ENCODE results near the gene CKAP5. TPM values are rescaled to one million over a fixed set of nuclear protein-coding genes. Genes with fewer than 3 reads are reported as not detected.

Gene CKAP5
- total RNA-seq, 1 donor from 2014 or later: 58.0 TPM

DNA sequence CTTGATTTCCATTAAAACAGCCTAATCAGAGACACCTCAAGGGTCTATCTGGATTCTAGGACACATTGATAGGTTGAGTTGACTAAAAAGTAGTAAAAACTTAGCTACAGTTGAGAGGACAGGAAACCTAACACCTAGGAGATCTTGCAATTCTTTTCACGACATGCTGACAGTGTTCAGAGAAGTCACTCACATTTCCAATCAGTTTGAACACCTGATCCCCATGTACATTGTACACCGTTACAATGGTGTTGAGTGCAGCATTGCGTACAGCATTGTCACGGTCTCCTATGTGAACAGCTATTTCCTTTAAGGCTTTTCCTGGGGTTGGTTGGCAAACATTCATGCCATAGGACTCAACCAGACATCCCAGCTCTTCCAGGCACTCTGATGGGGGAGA is 84.3 kb downstream of the CKAP5 start:
- no peak for DNase-seq

GRCh38 chr11:46760429-46761128 is 85.5 kb downstream of the CKAP5 start:
- DNase-seq: no peak

DNA sequence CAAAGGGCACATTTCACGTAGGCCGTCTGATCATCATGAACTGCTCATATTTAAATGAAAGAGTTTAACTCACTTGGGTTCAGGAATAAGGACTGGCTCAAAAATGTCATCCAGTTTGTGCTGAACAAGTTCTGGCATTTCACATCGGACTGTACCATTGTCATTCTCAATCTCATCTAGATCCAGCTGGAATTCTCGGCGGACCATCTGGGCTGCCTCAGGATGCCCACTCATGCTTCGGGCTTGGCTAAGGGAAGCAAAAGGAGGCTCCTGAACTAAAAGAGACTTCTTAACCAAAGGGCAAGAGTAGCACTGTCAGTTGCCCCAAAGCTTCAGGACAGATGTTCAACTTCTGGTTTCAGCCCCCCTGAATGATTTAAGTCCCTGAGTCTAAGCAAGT is 86.9 kb downstream of the CKAP5 start:
- no peak for DNase-seq

DNA sequence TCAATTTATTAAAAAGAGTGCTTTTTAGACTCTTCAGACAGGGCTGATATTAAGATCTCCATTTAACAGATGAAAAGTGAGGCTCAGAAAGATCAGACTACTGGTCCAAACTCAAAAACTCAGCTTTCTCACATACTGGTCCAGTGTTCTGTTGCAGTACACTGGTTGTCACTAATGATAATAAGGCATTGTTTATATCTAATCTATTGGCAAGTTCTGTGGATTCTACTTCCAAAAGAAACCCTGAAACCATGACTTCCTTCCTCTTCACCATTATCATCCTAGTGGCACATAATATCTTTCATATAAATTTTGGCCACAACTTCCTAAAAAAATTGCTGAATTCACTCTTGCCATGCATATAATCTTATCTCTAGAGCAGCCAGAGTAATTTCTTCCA is 90.1 kb downstream of the CKAP5 start:
- DNase-seq: no peak

DNA sequence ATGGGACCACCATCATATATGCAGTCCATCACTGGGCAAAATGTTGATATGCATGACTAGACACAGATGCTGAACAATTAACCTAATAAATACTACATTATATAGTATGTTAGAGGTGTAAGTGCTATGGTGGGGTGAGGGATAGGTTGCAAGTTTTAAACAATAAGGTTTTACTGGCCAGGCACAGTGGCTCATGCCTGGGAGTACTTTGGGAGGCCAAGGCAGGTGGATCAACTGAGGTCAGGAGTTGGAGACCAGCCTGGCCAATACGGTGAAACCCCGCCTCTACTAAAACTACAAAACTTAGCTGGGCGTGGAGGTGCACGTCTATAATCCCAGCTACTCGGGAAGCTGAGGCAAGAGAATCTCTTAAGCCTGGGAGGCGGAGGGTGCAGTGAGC is 98.9 kb downstream of the CKAP5 start:
- DNase-seq: no peak

GRCh38 chr11:46745995-46746394 is 100.1 kb downstream of the CKAP5 start:
- DNase-seq: no peak

DNA sequence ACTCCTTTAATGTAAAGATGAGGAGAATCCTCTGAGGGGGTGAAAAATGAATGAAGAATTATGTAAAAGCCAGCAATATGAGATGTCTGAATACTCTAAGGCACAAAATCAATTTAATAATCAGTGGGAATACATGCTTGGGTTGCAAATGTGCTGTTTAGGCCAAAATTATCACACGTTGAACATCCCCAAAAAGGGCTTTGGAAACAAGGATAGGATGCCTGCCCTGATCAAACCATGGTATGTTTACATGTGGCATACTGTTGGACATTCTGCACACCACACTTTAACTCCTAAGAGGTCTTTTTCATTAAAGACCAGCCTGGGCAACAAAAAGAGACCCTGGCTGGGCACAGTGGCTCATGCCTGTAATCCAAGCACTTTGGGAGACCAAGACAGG is 100.8 kb downstream of the CKAP5 start:
- no peak for DNase-seq

DNA sequence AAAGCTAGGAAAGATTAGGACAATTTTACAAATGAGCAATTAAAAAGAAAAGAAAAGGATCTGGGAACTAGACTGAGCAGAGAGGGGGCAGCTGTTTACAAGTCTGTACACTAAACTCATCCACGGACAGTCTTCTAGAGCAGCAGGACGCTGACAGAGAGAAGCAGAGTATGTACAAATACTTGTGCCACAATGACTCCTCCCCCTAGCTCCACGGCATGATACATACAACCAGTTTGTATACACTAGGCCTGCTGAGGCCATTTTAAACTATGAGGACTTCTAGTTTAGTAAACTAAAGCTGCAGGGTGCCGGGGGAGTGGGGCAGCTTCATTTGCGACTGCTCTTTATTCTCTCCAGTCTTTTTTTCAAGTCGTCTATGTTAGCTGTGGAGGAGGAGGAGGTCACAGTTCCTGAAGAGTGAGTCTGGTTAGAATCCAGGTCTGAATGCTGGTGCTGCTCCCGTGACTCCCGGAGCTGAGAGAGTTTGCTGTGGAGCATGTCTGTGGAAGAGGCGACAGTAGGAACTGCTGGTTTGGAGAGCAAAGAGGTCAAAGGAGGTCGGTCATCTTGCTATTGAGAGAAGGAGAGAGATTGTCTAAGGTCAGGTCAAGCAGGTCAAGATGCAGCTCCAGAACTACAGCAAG is 102.3 kb downstream of the CKAP5 start:
- no peak for DNase-seq

- DNase-seq: no peak
These were observed 103.0 kb downstream of the CKAP5 start for GRCh38 chr11:46743043-46743442.

DNA sequence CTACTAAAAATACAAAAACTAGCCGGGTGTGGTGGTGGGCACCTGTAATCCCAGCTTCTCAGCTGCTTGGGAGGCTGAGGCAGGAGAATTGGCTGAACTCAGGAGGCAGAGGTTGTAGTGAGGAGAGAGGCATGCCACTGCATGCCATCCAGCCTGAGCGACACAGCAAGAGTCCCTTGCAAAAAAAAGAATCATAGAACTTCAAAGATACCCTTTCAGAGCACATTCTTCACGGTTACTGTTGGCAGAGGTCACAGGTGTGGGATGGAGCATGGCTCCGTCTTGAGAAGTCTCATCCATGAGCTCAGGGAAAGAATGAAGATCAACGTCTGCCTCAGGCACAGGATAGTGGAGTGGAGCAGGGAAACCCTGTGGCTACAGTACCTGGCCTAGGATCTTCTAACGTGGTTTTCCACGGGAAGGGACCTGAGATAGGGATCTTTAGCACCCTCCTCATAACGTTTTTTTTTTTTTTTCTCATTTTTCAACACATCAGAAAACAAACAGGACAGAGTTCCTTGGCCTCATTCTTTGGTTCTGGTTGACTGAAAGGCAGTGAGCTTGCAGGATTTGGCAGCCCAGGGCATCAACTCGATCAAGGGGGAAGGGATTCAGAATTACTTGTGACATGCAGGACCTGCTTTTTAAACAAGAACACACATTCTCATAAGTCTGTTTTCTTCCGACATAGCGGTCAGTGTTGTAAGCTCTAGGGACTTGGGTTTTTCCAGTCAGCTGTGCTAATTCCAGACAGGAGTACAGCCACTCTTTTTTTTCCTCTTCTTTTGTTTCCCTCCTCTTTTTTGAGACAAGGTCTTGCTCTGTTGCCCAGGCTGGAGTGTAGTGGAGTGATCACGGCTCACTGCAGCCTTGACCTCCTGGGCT is 104.2 kb downstream of the CKAP5 start:
- DNase-seq: no peak

DNA sequence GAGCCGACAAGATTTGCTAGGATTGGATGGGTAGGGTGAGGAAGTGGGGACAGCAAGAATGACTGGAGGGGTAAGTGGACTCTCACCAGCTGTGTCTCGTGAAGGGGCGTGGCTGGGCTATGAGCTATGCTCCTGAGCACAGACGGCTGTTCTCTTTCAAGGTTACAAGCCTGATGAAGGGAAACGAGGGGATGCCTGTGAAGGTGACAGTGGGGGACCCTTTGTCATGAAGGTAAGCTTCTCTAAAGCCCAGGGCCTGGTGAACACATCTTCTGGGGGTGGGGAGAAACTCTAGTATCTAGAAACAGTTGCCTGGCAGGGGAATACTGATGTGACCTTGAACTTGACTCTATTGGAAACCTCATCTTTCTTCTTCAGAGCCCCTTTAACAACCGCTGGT is 107.2 kb downstream of the CKAP5 start:
- DNase-seq: no peak

DNA sequence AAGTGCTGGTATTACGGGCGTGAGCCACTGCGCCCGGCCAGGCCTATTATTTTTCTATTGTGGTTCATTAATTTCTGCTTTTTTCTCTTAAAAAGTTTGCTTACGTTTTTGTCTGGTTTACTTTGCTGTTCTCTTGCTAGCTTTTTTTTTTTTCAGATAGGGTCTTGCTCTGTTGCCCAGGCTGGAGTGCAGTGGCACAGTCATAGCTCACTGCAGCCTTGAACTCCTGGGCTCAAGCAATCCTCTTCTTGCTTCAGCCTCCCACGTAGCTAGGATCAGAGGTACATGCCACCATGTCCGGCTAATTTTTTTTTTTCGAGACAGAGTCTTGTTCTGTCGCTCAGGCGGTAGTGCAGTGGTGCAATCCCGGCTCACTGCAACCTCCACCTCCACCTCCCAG is 108.4 kb downstream of the CKAP5 start:
- DNase-seq: no peak

GRCh38 chr11:46736615-46737014 is 109.5 kb downstream of the CKAP5 start:
- DNase-seq: peak; percentile 9

GRCh38 chr11:46736146-46736545 is 109.9 kb downstream of the CKAP5 start:
- no peak for DNase-seq

DNA sequence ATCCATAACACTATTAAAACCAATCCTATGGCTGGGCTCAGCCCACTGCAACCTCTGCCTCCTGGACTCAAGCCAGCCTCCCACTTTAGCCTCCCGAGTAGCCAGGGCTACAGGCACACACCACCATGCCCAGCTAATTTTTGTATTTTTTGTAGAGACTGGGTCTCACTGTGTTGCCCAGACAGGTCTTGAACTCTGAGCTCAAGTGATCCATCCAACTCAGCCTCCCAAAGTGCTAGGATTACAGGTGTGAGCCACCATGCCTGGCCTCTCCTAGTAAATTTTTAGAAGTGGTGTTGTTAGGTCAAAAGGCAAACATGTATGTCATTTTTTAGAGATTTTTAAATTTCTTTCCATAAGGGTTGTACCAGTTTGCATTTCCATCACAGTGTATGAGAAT is 112.8 kb downstream of the CKAP5 start:
- no peak for DNase-seq

DNA sequence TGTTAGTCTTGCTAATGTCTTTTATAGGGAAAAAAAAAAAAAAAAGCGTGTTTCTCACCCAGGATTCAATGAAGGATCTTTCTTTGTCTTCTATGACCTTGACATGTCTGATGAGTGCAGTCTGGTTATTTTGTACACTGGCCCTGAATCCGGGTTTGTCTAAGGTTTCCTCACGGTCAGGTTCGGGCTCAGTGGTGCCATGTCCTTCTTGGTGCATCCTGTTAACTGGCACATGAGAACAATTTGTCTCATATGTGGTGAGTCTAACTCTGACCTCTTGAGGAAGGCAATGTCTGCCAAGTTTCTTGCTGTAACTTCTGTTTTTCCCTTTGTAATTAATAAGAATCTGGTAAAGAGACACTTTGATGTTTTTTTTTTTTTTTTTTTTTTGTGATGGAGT is 114.5 kb downstream of the CKAP5 start:
- no peak for DNase-seq

DNA sequence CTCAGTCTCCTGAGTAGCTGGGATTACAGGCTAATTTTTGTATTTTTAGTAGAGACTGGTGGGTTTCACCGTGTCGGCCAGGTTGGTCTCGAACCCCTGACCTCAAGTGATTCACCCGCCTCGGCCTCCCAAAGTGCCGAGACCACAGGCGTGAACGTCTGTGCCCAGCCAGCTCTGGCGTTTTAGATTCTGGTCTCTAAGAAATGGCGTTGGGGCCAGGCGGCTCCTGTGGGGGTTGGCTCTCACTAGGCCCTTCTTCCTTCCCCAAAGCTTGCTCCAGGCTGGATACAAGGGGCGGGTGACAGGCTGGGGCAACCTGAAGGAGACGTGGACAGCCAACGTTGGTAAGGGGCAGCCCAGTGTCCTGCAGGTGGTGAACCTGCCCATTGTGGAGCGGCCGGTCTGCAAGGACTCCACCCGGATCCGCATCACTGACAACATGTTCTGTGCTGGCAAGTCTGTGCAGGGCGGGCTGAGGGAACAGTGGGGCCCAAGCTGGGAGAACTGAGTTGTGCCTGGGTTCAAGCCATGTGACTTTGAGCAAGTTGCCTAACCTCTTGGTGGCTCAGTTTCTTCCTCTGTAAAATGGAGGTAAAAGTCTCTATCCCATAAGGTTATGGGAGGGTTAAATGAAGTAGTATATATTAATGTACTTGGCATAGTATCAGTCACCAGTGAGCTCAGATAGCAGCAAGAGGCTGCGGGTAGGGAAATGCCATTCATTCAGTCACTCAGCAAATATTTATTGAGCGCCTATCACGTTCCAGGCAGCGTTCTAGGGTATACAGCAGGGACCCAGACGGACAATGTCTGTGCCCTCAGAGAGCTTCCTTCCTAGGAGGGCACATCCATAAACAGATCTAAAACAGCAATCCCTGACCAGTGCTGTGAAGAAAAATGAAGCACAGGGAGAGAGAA is 116.7 kb downstream of the CKAP5 start:
- no peak for DNase-seq

- no peak for DNase-seq
These were observed 117.4 kb downstream of the CKAP5 start for GRCh38 chr11:46728659-46729040.

- no peak for DNase-seq
These were observed 118.0 kb downstream of the CKAP5 start for GRCh38 chr11:46727952-46728658.

- DNase-seq: no peak
These were observed 119.7 kb downstream of the CKAP5 start for GRCh38 chr11:46726206-46726862.

All from dermis blood vessel endothelial cell (primary cell).